HEK293 (cell line): Measurements from ENCODE around the gene LSM10.

Experiments
- CTCF ChIA-PET: fragments of 350-600 bp; formaldehyde crosslinking; extraction: SDS; loops from one replicate; lab custom pipeline; 2021; ENCODE audit warnings: antibody characterized with exemption; lab: Yijun Ruan, JAX
- POLR2A ChIA-PET: fragments of 300-600 bp; formaldehyde crosslinking; extraction: SDS; loops from one replicate; lab custom pipeline; 2020; ENCODE audit warnings: antibody characterized with exemption, inconsistent platforms; lab: Yijun Ruan, JAX
- H3K27ac ChIP-seq: fragments of 200-500 bp; sonication (Bioruptor generic); 2 replicates; pipeline ENCODE4 v1.5.1; 2014; ENCODE audit warnings: low read depth, low read length, control low read depth, inconsistent platforms; ENCODE audit errors: extremely low read depth
- H3K36me3 ChIP-seq, 2 experiments: fragments of 200-500 bp in 1 of 2; sonication (Bioruptor generic) in 1 of 2; 1 replicate in 1 of 2; 2 replicates in 1 of 2; pipeline ENCODE4 v1.5.1; 2014 to 2017; ENCODE audit warnings: inconsistent platforms in 2 of 2, low read length in 2 of 2; ENCODE audit not compliant: control insufficient read depth in 2 of 2, insufficient read depth in 1 of 2
- H3K4me1 ChIP-seq: fragments of 200-500 bp; sonication (Bioruptor generic); 2 replicates; pipeline ENCODE4 v1.5.1; 2014; ENCODE audit warnings: mild to moderate bottlenecking, low read length, inconsistent platforms; ENCODE audit not compliant: control insufficient read depth, insufficient read depth
- H3K4me3 ChIP-seq: 2 replicates; pipeline ENCODE4 v1.5.1; 2011; ENCODE audit warnings: low read depth, mild to moderate bottlenecking, control low read depth, low read length, moderate library complexity
- H3K9me3 ChIP-seq: fragments of 200-500 bp; sonication (Bioruptor generic); 2 replicates; pipeline ENCODE4 v1.5.1; 2014; ENCODE audit warnings: low read depth, low read length, inconsistent platforms; ENCODE audit not compliant: control insufficient read depth, insufficient read depth
- EGR2 ChIP-seq: fragments of 450-650 bp; formaldehyde crosslinking; IDR thresholded peaks from 2 replicates; pipeline ENCODE4 v1.5.1; 2016; ENCODE audit warnings: low read depth, missing biosample characterization, missing genetic modification characterization
- MEIS1 ChIP-seq: sonication (generic); formaldehyde crosslinking; IDR thresholded peaks from 2 replicates; pipeline ENCODE4 v1.8.1; 2022; ENCODE audit warnings: missing genetic modification reagents, mild to moderate bottlenecking, borderline replicate concordance
- ZBTB11 ChIP-seq: fragments of 450-650 bp; formaldehyde crosslinking; conservative IDR thresholded peaks from 2 replicates; pipeline ENCODE4 v1.5.1; 2016; ENCODE audit warnings: low read depth, missing biosample characterization, missing genetic modification characterization
- ZBTB7A ChIP-seq: fragments of 450-650 bp; formaldehyde crosslinking; IDR thresholded peaks from 2 replicates; pipeline ENCODE4 v1.5.1; 2016; ENCODE audit warnings: low read depth, missing biosample characterization, missing genetic modification characterization
- ZNF112 ChIP-seq: fragments of 450-650 bp; formaldehyde crosslinking; IDR thresholded peaks from 2 replicates; pipeline ENCODE4 v1.5.0; 2017; ENCODE audit warnings: missing biosample characterization, missing genetic modification characterization
- ZNF146 ChIP-seq: fragments of 450-650 bp; formaldehyde crosslinking; IDR thresholded peaks from 2 replicates; pipeline ENCODE4 v1.5.1; 2016; ENCODE audit warnings: missing biosample characterization, missing genetic modification characterization
- ZNF155 ChIP-seq: fragments of 450-650 bp; formaldehyde crosslinking; IDR thresholded peaks from 2 replicates; pipeline ENCODE4 v1.5.1; 2016; ENCODE audit warnings: missing biosample characterization, missing genetic modification characterization
- ZNF19 ChIP-seq: fragments of 450-650 bp; formaldehyde crosslinking; IDR thresholded peaks from 2 replicates; pipeline ENCODE4; 2016; ENCODE audit warnings: missing biosample characterization, missing genetic modification characterization, low read depth
- ZNF202 ChIP-seq: fragments of 450-650 bp; formaldehyde crosslinking; IDR thresholded peaks from 2 replicates; pipeline ENCODE4 v1.5.1; 2016; ENCODE audit warnings: missing biosample characterization, missing genetic modification characterization, borderline replicate concordance
- ZNF223 ChIP-seq: fragments of 450-650 bp; formaldehyde crosslinking; IDR thresholded peaks from 2 replicates; pipeline ENCODE4 v1.5.1; 2016; ENCODE audit warnings: missing biosample characterization, missing genetic modification characterization
- ZNF292 ChIP-seq: fragments of 450-650 bp; formaldehyde crosslinking; IDR thresholded peaks from 2 replicates; pipeline ENCODE4 v1.5.1; 2016; ENCODE audit warnings: low read depth, missing biosample characterization, missing genetic modification characterization, borderline replicate concordance
- ZNF354C ChIP-seq: fragments of 450-650 bp; formaldehyde crosslinking; IDR thresholded peaks from 2 replicates; pipeline ENCODE4 v1.5.1; 2016; ENCODE audit warnings: missing biosample characterization, missing genetic modification characterization, low read depth, borderline replicate concordance
- ZNF426 ChIP-seq: fragments of 450-650 bp; formaldehyde crosslinking; IDR thresholded peaks from 2 replicates; pipeline ENCODE4 v1.5.1; 2017; ENCODE audit warnings: missing biosample characterization, missing genetic modification characterization, mild to moderate bottlenecking, inconsistent platforms, moderate library complexity
- ZNF473 ChIP-seq: fragments of 450-650 bp; formaldehyde crosslinking; IDR thresholded peaks from 2 replicates; pipeline ENCODE4 v1.5.1; 2017; ENCODE audit warnings: missing biosample characterization, missing genetic modification characterization
- ZNF555 ChIP-seq: fragments of 450-650 bp; formaldehyde crosslinking; conservative IDR thresholded peaks from 2 replicates; pipeline ENCODE4 v1.5.1; 2017; ENCODE audit warnings: missing biosample characterization, mild to moderate bottlenecking, missing genetic modification characterization, inconsistent platforms
- ZNF558 ChIP-seq: fragments of 450-650 bp; formaldehyde crosslinking; IDR thresholded peaks from 2 replicates; pipeline ENCODE4 v1.5.1; 2016; ENCODE audit warnings: missing biosample characterization, missing genetic modification characterization
- ZNF600 ChIP-seq: fragments of 450-650 bp; formaldehyde crosslinking; IDR thresholded peaks from 2 replicates; pipeline ENCODE4 v1.5.1; 2016; ENCODE audit warnings: missing biosample characterization, missing genetic modification characterization
- ZNF626 ChIP-seq: fragments of 450-650 bp; sonication (Bioruptor Pico); formaldehyde crosslinking; IDR thresholded peaks from 2 replicates; pipeline ENCODE4 v1.5.1; 2018; ENCODE audit warnings: missing biosample characterization, missing genetic modification characterization, inconsistent platforms
- ZSCAN16 ChIP-seq: fragments of 450-650 bp; formaldehyde crosslinking; IDR thresholded peaks from 2 replicates; pipeline ENCODE4 v1.5.1; 2016; ENCODE audit warnings: missing biosample characterization, missing genetic modification characterization
- TF ChIP-seq, protein P1 (sequence below): fragments of 450-650 bp; formaldehyde crosslinking; IDR thresholded peaks from 2 replicates; pipeline ENCODE4 v1.5.1; 2016; ENCODE audit warnings: missing biosample characterization, missing genetic modification characterization
- TF ChIP-seq, protein P2 (sequence below): fragments of 450-650 bp; formaldehyde crosslinking; IDR thresholded peaks from 2 replicates; pipeline ENCODE4 v1.5.1; 2016; ENCODE audit warnings: missing biosample characterization, missing genetic modification characterization

Gene LSM10

DNA sequence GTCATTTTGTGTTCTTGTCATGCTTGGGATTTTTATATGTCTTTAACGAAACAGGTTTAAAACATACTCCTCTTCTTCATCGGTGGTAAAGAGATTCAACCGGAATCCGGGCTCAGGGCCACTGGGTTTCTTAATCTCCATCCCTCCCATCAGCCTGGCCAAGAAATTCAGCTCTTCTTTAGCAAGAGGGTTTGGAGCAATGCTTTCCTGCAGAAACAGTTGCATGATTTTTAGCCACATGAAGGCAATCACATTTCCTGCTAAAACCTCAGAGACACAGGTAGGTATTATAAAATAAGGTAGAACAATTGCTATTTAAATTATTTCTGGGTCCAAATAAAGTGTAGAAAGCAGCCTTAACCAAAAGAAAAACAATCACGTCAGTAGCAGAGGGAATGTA lies 22.7 kb upstream of the LSM10 start:
- peaks cover 0 to 39% of the 10 kb centered on the region in 2 experiments; a peak in 1 of 3 replicates for H3K36me3 ChIP-seq
- TF ChIP-seq ZNF202 (tag by site-specific recombination) (no peak), ZNF626 (tag by site-specific recombination) (no peak), EGR2 (tag by site-specific recombination) (no peak), ZNF155 (no peak)
- TF ChIP-seq, all 188 proteins: peak for 0
- no peak overlapping the region for H3K4me3 ChIP-seq
- ChIA-PET CTCF (interaction anchor here (0.6 to 2.0 kb wide), 18 partner anchors 8 to 679 kb away, joined by 3 to 15 read pairs (median 3); partner anchors contain the start of gene TRAPPC3), POLR2A (no interaction called here)
- no peaks in the 10 kb centered on the region for H3K9me3 ChIP-seq
- no peaks in the 10 kb centered on the region for H3K4me1 ChIP-seq
- no peak overlapping the region for H3K27ac ChIP-seq

DNA sequence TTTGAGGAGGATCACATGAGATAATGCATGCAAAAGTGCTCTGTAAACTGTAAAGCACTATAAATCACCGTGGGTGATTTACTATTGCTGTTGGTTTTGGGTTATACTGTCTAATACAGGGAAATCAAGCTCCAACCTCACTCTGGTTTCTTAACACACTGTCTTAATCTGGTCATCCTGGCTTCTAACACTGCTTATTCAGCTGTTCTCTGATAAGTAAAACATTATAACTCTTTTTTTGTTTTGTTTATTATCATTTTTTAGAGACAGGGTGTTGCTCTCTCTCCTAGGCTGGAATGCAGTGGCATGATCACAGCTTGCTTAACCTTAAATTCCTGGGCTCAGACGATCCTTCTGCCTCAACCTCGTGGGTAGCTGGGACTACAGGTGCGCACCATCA lies 21.9 kb upstream of the LSM10 start:
- H3K4me3 ChIP-seq: no peak overlapping the region
- ChIA-PET POLR2A (interaction anchor here (1.8 kb wide), 1 partner anchor 31 kb away, joined by 4 read pairs; the partner anchor contains the start of gene OSCP1), CTCF (interaction anchor here (0.5 to 2.0 kb wide), 18 partner anchors 9 to 1035 kb away, joined by 3 to 15 read pairs (median 3); partner anchors contain the start of genes THRAP3 and TRAPPC3)
- no peaks in the 10 kb centered on the region for H3K4me1 ChIP-seq
- no peak for TF ChIP-seq ZNF155
- TF ChIP-seq ZNF600 (tag by site-specific recombination): no peak
- TF ChIP-seq ZNF19 (tag by site-specific recombination): no peak
- TF ChIP-seq, protein P1, sequence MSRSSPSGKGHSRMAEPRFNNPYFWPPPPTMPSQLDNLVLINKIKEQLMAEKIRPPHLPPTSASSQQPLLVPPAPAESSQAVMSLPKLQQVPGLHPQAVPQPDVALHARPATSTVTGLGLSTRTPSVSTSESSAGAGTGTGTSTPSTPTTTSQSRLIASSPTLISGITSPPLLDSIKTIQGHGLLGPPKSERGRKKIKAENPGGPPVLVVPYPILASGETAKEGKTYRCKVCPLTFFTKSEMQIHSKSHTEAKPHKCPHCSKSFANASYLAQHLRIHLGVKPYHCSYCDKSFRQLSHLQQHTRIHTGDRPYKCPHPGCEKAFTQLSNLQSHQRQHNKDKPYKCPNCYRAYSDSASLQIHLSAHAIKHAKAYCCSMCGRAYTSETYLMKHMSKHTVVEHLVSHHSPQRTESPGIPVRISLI: no peak
- no peak for TF ChIP-seq ZNF354C (tag by site-specific recombination)
- TF ChIP-seq ZBTB7A (tag by site-specific recombination): no peak
- TF ChIP-seq, protein P2, sequence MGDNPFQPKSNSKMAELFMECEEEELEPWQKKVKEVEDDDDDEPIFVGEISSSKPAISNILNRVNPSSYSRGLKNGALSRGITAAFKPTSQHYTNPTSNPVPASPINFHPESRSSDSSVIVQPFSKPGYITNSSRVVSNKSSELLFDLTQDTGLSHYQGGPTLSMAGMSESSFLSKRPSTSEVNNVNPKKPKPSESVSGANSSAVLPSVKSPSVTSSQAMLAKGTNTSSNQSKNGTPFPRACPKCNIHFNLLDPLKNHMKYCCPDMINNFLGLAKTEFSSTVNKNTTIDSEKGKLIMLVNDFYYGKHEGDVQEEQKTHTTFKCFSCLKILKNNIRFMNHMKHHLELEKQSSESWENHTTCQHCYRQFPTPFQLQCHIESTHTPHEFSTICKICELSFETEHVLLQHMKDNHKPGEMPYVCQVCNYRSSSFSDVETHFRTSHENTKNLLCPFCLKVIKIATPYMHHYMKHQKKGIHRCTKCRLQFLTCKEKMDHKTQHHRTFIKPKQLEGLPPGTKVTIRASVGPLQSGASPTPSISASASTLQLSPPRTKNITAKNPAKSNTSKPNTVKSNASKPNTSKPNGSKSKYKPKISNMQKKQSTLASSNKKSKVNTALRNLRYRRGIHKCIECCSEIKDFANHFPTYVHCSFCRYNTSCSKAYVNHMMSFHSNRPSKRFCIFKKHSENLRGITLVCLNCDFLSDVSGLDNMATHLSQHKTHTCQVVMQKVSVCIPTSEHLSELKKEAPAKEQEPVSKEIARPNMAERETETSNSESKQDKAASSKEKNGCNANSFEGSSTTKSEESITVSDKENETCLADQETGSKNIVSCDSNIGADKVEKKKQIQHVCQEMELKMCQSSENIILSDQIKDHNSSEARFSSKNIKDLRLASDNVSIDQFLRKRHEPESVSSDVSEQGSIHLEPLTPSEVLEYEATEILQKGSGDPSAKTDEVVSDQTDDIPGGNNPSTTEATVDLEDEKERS: no peak
- TF ChIP-seq ZNF555 (tag by site-specific recombination): no peak
- no peak for TF ChIP-seq ZBTB11 (tag by site-specific recombination)
- TF ChIP-seq ZNF112 (tag by site-specific recombination): no peak
- no peak overlapping the region for H3K27ac ChIP-seq
- no peaks in the 10 kb centered on the region for H3K9me3 ChIP-seq
- peaks cover 0 to 39% of the 10 kb centered on the region in 2 experiments; a peak in 1 of 3 replicates for H3K36me3 ChIP-seq

GRCh38 chr1:36419140-36419539 lies 21.4 kb upstream of the LSM10 start:
- no peaks in the 10 kb centered on the region for H3K9me3 ChIP-seq
- H3K36me3 ChIP-seq: peaks cover 0 to 37% of the 10 kb centered on the region in 2 experiments; a peak in 1 of 3 replicates
- TF ChIP-seq ZNF473 (tag by site-specific recombination) (no peak), ZNF292 (no peak), MEIS1 (CRISPR knock-in tag) (no peak), ZNF426 (tag by site-specific recombination) (no peak), ZNF354C (tag by site-specific recombination) (no peak), ZNF223 (no peak), ZNF146 (tag by site-specific recombination) (no peak), ZNF558 (tag by site-specific recombination) (no peak), ZSCAN16 (tag by site-specific recombination) (no peak)
- no peak overlapping the region for H3K27ac ChIP-seq
- CTCF ChIA-PET: interaction anchor here (0.5 to 2.0 kb wide), 15 partner anchors 10 to 1035 kb away, joined by 3 to 15 read pairs (median 5); partner anchors contain the start of genes LSM10, THRAP3 and TRAPPC3
- H3K4me3 ChIP-seq: no peak overlapping the region
- no peaks in the 10 kb centered on the region for H3K4me1 ChIP-seq
- POLR2A ChIA-PET: interaction anchor here (0.7 to 1.8 kb wide), 3 partner anchors 11 to 488 kb away, joined by 3 to 4 read pairs (median 3); partner anchors contain the start of genes AGO3 and OSCP1
